Activated naive CD4-positive, alpha-beta T cell treated with anti-CD3 and anti-CD28 coated beads, Interleukin-2, amount 10 ng/mL, durations not matched to agents 7 days and 5 days (primary cell): ENCODE measurements around the gene RETSAT.
"Not testable (repeated sequence)": the region's sequence is repeated elsewhere in the genome, so short reads cannot be mapped to it uniquely, and the experiment has no call there.

Experiments used
- CTCF ChIA-PET: fragments of 350-600 bp; sonication (Branson Sonifier 250); formaldehyde crosslinking; loops from one replicate; lab custom pipeline; 2021; ENCODE audit warnings: antibody characterized with exemption; lab: Charles Lee
- DNase-seq: peaks from one replicate; pipeline ENCODE4 v3.0.0-alpha.2; 2020
- H3K27ac Mint-ChIP-seq: one replicate; pipeline ENCODE4 v1.8.0; 2021; ENCODE audit warnings: mild to moderate bottlenecking, moderate library complexity, mixed read lengths
- H3K27me3 Mint-ChIP-seq: one replicate; pipeline ENCODE4 v1.8.0; 2021; ENCODE audit warnings: mild to moderate bottlenecking, mixed read lengths
- H3K36me3 Mint-ChIP-seq: one replicate; pipeline ENCODE4 v1.8.0; 2021; ENCODE audit warnings: mixed read lengths
- H3K4me1 Mint-ChIP-seq: one replicate; pipeline ENCODE4 v1.8.0; 2021; ENCODE audit warnings: mixed read lengths
- H3K4me3 Mint-ChIP-seq: one replicate; pipeline ENCODE4 v1.8.0; 2021; ENCODE audit warnings: mild to moderate bottlenecking, moderate library complexity, mixed read lengths
- H3K9me3 Mint-ChIP-seq: one replicate; pipeline ENCODE4 v1.8.0; 2021; ENCODE audit warnings: mixed read lengths

RETSAT gene

GRCh38 chr2:85367180-85367579, 12.9 kb upstream of the RETSAT start:
- Mint-ChIP-seq H3K36me3 (peaks cover 12% of the 10 kb centered on the region), H3K4me3 (no peak overlapping the region), H3K27ac (no peak overlapping the region), H3K4me1 (no peaks in the 10 kb centered on the region), H3K9me3 (no peaks in the 10 kb centered on the region), H3K27me3 (no peaks in the 10 kb centered on the region)
- CTCF ChIA-PET = no interaction called here
- DNase-seq = no peak

DNA sequence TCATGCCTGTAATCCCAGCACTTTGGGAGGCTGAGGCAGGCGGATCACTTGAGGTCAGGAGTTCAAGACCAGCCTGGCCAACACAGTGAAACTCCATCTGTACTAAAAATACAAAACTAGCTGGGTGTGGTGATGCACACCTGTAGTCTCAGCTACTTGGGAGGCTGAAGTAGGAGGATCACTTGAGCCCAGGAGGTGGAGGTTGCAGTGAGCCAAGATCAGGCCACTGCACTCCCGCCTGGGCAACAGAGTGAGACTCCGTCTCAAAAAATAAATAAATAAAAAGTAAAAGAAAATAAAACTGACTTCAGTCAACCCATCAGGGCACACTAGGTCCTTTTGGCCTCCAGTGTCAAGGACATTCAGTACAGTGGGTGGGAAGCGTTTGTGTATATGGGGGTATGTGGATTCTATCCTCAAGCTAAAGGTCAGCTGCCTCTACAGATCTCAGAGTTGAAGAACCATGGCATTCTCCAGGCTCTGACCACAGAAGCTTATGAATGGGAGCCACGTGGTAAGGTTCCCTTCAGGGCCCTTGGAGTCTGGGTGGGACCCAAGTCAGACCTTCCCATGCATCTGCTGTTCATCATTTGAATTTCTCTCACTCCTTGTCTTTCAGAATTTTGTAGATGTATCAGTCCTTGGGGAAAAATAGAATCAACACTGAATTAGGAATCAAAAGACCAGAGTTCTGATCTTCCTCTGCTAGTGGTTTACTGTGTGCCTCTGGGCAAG, 8.5 kb upstream of the RETSAT start:
- DNase-seq, H3K27me3 Mint-ChIP-seq, H3K4me3 Mint-ChIP-seq, H3K9me3 Mint-ChIP-seq, H3K27ac Mint-ChIP-seq, CTCF ChIA-PET, H3K4me1 Mint-ChIP-seq: not testable (repeated sequence)
- H3K36me3 Mint-ChIP-seq = peaks cover 28% of the 10 kb centered on the region

DNA sequence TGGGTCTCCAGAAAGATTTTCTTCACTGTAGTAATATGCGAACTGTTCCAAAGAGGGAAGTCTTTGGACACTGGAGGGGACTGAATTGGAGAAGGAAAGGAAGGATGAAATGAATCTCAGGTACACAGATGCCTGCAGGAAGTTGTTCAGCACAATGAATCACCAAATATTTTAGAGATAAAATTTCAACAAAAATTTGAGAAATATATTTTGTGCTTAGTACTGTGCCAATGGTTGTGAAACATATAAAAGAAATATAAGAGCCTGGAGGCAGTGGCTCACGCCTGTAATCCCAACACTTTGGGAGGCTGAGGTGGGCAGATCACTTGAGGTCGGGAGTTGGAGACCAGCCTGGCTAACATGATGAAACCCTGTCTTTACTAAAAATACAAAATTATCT, 3.4 kb upstream of the RETSAT start:
- no peaks in the 10 kb centered on the region for H3K9me3 Mint-ChIP-seq
- no peak overlapping the region for H3K4me3 Mint-ChIP-seq
- no peaks in the 10 kb centered on the region for H3K27me3 Mint-ChIP-seq
- H3K36me3 Mint-ChIP-seq = peaks cover 39% of the 10 kb centered on the region
- DNase-seq = no peak
- CTCF ChIA-PET = interaction anchor here (1.5 kb wide), 1 partner anchor 194 kb away, joined by 3 read pairs; no protein-coding TSS in a partner anchor
- no peak overlapping the region for H3K27ac Mint-ChIP-seq
- peaks cover 44% of the 10 kb centered on the region for H3K4me1 Mint-ChIP-seq

- Mint-ChIP-seq H3K4me3 (peak overlapping the region; percentile 99), H3K4me1 (peaks cover 51% of the 10 kb centered on the region), H3K9me3 (no peaks in the 10 kb centered on the region), H3K27ac (no peak overlapping the region), H3K36me3 (peaks cover 34% of the 10 kb centered on the region), H3K27me3 (no peaks in the 10 kb centered on the region)
- CTCF ChIA-PET = no interaction called here
- no peak for DNase-seq
These were observed 1.9 kb upstream of the RETSAT start for GRCh38 chr2:85356186-85356585.

- CTCF ChIA-PET = interaction anchor here (1.7 to 2.1 kb wide), 4 partner anchors 14 to 197 kb away, joined by 5 to 9 read pairs (median 6); no protein-coding TSS in a partner anchor
- H3K4me3 Mint-ChIP-seq = peak overlapping the region; percentile 99
- H3K27ac Mint-ChIP-seq = no peak overlapping the region
- H3K36me3 Mint-ChIP-seq = peaks cover 38% of the 10 kb centered on the region
- H3K27me3 Mint-ChIP-seq = no peaks in the 10 kb centered on the region
- H3K4me1 Mint-ChIP-seq = peaks cover 54% of the 10 kb centered on the region
- H3K9me3 Mint-ChIP-seq = no peaks in the 10 kb centered on the region
- DNase-seq = no peak
These were observed 1.2 kb upstream of the RETSAT start for GRCh38 chr2:85355521-85355920.

GRCh38 chr2:85355073-85355410, 714 bp upstream of the RETSAT start:
- CTCF ChIA-PET = interaction anchor here (1.4 to 2.1 kb wide), 5 partner anchors 9 to 197 kb away, joined by 3 to 9 read pairs (median 5); no protein-coding TSS in a partner anchor
- H3K27ac Mint-ChIP-seq = peak overlapping the region; percentile 95
- H3K4me3 Mint-ChIP-seq = peak overlapping the region; percentile 99
- DNase-seq = no peak
- no peaks in the 10 kb centered on the region for H3K9me3 Mint-ChIP-seq
- H3K4me1 Mint-ChIP-seq = peaks cover 54% of the 10 kb centered on the region
- peaks cover 42% of the 10 kb centered on the region for H3K36me3 Mint-ChIP-seq
- H3K27me3 Mint-ChIP-seq = no peaks in the 10 kb centered on the region

DNA sequence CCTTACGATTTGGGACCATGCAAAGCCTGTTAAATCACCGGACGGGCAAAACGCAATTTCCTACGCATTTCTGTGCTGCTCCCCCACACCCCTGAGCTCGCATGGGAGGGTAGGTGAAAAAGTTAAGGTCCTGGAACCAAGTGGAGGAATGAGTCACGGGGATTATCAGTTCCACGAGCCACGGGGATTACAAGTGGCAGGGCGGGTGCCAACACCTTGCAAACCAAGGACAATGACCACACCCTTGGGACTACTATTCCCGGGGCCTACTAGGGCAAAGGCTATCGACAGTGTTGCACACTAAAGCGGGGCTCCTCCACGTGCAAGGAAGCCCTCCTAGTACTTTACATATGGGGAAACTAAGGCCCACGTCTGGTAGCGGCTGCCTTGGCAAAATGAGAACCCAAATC, 447 bp downstream of the RETSAT start:
- Mint-ChIP-seq H3K27ac (peak overlapping the region; percentile 95), H3K4me1 (peaks cover 52% of the 10 kb centered on the region), H3K27me3 (no peaks in the 10 kb centered on the region), H3K4me3 (peak overlapping the region; percentile 99), H3K36me3 (peaks cover 42% of the 10 kb centered on the region), H3K9me3 (no peaks in the 10 kb centered on the region)
- DNase-seq = no peak
- CTCF ChIA-PET = interaction anchor here (0.6 to 2.1 kb wide), 8 partner anchors 10 to 249 kb away, joined by 3 to 9 read pairs (median 5); no protein-coding TSS in a partner anchor

GRCh38 chr2:85347599-85347998, 6.7 kb downstream of the RETSAT start:
- Mint-ChIP-seq H3K9me3 (no peaks in the 10 kb centered on the region), H3K27me3 (no peaks in the 10 kb centered on the region), H3K27ac (no peak overlapping the region), H3K36me3 (peaks cover 42% of the 10 kb centered on the region), H3K4me3 (no peak overlapping the region), H3K4me1 (peaks cover 9% of the 10 kb centered on the region)
- CTCF ChIA-PET = no interaction called here
- DNase-seq = no peak

- Mint-ChIP-seq H3K4me1 (no peaks in the 10 kb centered on the region), H3K9me3 (no peaks in the 10 kb centered on the region), H3K27ac (no peak overlapping the region), H3K36me3 (peaks cover 26% of the 10 kb centered on the region), H3K27me3 (peaks cover 12% of the 10 kb centered on the region), H3K4me3 (no peak overlapping the region)
- CTCF ChIA-PET = no interaction called here
- no peak for DNase-seq
These were observed 9.9 kb downstream of the RETSAT start for GRCh38 chr2:85344356-85344954.

- CTCF ChIA-PET, H3K27ac Mint-ChIP-seq, H3K4me3 Mint-ChIP-seq, DNase-seq, H3K9me3 Mint-ChIP-seq, H3K4me1 Mint-ChIP-seq: not testable (repeated sequence)
- peaks cover 23% of the 10 kb centered on the region for H3K27me3 Mint-ChIP-seq
- H3K36me3 Mint-ChIP-seq = peaks cover 26% of the 10 kb centered on the region
These were observed 11.0 kb downstream of the RETSAT start for GRCh38 chr2:85343207-85343895.

GRCh38 chr2:85342156-85342555, 12.2 kb downstream of the RETSAT start:
- peaks cover 22% of the 10 kb centered on the region for H3K36me3 Mint-ChIP-seq
- CTCF ChIA-PET = no interaction called here
- H3K4me1 Mint-ChIP-seq = no peaks in the 10 kb centered on the region
- peaks cover 33% of the 10 kb centered on the region for H3K27me3 Mint-ChIP-seq
- H3K27ac Mint-ChIP-seq = no peak overlapping the region
- DNase-seq = no peak
- no peak overlapping the region for H3K4me3 Mint-ChIP-seq
- H3K9me3 Mint-ChIP-seq = no peaks in the 10 kb centered on the region

- Mint-ChIP-seq H3K9me3 (no peaks in the 10 kb centered on the region), H3K4me1 (no peaks in the 10 kb centered on the region), H3K36me3 (peaks cover 17% of the 10 kb centered on the region), H3K27ac (no peak overlapping the region), H3K4me3 (no peak overlapping the region), H3K27me3 (peaks cover 40% of the 10 kb centered on the region)
- CTCF ChIA-PET = no interaction called here
- no peak for DNase-seq
These were observed 12.9 kb downstream of the RETSAT start for GRCh38 chr2:85341269-85342029.

DNA sequence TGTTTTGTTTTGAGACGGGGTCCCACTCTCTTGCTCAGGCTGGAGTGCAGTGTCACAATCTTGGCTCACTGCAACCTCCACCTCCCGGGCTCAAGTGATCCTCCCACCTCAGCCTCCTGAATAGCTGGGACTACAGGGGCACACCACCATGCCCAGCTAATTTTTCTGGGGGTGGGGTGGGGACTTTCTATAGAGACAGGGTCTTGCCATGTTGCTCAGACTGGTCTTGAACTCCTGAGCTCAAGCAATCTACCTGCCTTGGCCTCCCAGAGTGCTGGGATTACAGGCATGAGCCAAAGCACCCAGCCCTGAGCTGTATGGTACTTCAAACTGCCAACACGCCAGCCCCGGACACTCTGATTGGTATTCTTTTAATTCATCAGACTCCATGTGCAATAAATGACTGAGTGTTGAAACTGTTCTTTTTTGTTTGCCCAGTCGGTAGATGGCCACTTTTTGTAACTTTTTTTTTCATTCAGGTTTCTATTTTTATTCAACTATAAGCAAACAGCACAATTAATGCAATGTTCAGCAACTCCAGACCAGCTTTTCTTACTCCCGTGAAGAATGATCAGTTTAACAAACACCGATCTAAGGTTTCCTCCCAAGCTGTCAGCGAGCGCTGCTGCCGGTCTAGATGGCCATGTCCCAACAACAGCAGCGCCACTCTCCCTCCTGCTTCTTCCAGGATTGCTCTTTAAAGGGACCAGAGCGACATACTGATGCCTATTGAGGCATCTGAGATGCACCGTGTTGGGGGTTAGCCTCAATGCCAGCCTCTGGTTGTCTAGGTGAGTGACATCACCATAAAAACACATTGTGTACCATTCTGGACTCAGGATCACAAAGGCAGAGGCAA, 14.1 kb downstream of the RETSAT start:
- H3K27me3 Mint-ChIP-seq = peaks cover 43% of the 10 kb centered on the region
- peak overlapping the region; percentile 19 for H3K27ac Mint-ChIP-seq
- CTCF ChIA-PET = no interaction called here
- no peaks in the 10 kb centered on the region for H3K4me1 Mint-ChIP-seq
- H3K36me3 Mint-ChIP-seq = peaks cover 15% of the 10 kb centered on the region
- no peak for DNase-seq
- no peaks in the 10 kb centered on the region for H3K9me3 Mint-ChIP-seq
- no peak overlapping the region for H3K4me3 Mint-ChIP-seq
